GM13976 (cell line): Measurements from ENCODE around the gene ZNF490.
"Not testable (repeated sequence)": the region's sequence is repeated elsewhere in the genome, so short reads cannot be mapped to it uniquely, and the experiment has no call there.

Source experiments
- DNase-seq: peaks from one replicate; pipeline ENCODE4 v3.0.0; 2012; ENCODE audit warnings: low spot score
- in situ Hi-C: fragments of 300-500 bp; cut with MboI; formaldehyde crosslinking; loops from one replicate; pipeline ENCODE4 v1.12.0; 2022; ENCODE audit warnings: low sequenced_read_pairs, mixed read lengths, inconsistent platforms; ENCODE audit not compliant: unreplicated experiment
- TF ChIP-seq, protein P1 (sequence below): IDR thresholded peaks from 2 replicates; pipeline ENCODE4 v1.5.1; 2012; ENCODE audit warnings: borderline replicate concordance, mild to moderate bottlenecking; ENCODE audit not compliant: insufficient read depth; ENCODE audit errors: extremely low read depth, missing control alignments, control extremely low read depth

Gene ZNF490

GRCh38 chr19:12578641-12579040 is 32.0 kb downstream of the ZNF490 start:
- in situ Hi-C loops = loop anchor here (10.0 kb wide), 1 partner anchor 96 kb away; no protein-coding TSS in a partner anchor
- TF ChIP-seq, protein P1, sequence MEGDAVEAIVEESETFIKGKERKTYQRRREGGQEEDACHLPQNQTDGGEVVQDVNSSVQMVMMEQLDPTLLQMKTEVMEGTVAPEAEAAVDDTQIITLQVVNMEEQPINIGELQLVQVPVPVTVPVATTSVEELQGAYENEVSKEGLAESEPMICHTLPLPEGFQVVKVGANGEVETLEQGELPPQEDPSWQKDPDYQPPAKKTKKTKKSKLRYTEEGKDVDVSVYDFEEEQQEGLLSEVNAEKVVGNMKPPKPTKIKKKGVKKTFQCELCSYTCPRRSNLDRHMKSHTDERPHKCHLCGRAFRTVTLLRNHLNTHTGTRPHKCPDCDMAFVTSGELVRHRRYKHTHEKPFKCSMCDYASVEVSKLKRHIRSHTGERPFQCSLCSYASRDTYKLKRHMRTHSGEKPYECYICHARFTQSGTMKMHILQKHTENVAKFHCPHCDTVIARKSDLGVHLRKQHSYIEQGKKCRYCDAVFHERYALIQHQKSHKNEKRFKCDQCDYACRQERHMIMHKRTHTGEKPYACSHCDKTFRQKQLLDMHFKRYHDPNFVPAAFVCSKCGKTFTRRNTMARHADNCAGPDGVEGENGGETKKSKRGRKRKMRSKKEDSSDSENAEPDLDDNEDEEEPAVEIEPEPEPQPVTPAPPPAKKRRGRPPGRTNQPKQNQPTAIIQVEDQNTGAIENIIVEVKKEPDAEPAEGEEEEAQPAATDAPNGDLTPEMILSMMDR = no peak
- no peak for DNase-seq

DNA sequence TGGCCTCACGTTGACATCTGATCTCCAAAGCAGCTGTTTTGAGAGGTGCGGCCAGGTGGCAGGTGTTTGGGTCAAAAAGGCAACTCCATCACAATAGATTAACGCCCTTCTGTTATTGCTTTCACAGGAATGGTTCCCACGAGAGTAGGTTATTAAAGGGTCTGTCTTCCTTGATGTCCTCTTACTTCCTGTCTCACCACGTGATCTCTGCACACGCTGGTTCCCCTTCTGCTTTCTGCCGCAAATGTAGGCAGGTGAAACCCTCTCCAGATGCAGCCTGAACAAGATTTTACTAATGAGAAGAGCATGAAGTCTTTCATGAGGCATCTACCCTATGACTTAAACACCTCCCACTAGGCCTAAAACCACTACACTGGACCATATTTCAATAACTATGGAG is 36.6 kb downstream of the ZNF490 start:
- TF ChIP-seq, protein P1 = no peak
- in situ Hi-C loops = loop anchor here (10.0 kb wide), 1 partner anchor 101 kb away; no protein-coding TSS in a partner anchor

GRCh38 chr19:12567951-12568350 is 42.7 kb downstream of the ZNF490 start:
- in situ Hi-C loops = no loop called here
- DNase-seq = no peak
- TF ChIP-seq, protein P1 = no peak

More for the DNA sequence above, 36.6 kb downstream of the ZNF490 start:
- peak; percentile 57 for DNase-seq

- in situ Hi-C loops, DNase-seq: not testable (repeated sequence)
Measured at GRCh38 chr19:12566380-12566779, 44.2 kb downstream of the ZNF490 start.

- DNase-seq = peak; percentile 92
- TF ChIP-seq, protein P1 = peak; percentile 99
- in situ Hi-C loops = no loop called here
Measured at GRCh38 chr19:12564016-12564664, 46.5 kb downstream of the ZNF490 start.

DNA sequence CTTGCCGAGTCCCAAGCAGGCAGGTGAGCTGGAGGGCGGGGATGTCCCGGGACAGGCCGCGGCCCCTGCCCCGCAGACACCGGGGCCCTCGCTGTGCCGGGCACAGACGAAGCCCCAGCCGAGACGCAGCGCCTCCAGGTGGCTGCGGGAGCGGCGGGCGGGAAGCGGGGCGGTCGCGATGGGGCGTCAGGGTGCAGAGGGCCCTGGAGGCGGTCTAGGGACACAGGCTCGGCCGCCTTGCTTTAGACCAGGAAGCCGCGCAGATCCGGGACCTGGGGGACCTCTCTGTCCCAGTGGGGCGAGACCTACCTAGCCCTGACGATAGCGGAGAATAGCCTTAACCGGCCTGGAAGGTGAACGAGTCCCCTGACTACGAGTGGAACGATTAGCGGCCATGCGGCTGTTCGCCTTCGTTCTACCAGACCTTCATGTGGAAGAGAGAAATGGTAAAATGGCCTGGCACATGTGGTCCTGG is 55.1 kb downstream of the ZNF490 start:
- in situ Hi-C loops = no loop called here
- TF ChIP-seq, protein P1 = no peak
- no peak for DNase-seq

- peak; percentile 97 for DNase-seq
- TF ChIP-seq, protein P1 = no peak
- in situ Hi-C loops = no loop called here
Measured at GRCh38 chr19:12551060-12551832, 59.4 kb downstream of the ZNF490 start, which contains the start of gene ZNF564. ZNF564 (minus strand) TSS chr19:12551482; CDS start chr19:12551332, 150 bp downstream.
